ENCODE measurements around the gene LMCD1. TPM values are rescaled to one million over a fixed set of nuclear protein-coding genes. Genes with fewer than 3 reads are reported as not detected.

Gene LMCD1
- total RNA-seq, 1 experiment from 2014 or later, result 23.9 TPM

DNA sequence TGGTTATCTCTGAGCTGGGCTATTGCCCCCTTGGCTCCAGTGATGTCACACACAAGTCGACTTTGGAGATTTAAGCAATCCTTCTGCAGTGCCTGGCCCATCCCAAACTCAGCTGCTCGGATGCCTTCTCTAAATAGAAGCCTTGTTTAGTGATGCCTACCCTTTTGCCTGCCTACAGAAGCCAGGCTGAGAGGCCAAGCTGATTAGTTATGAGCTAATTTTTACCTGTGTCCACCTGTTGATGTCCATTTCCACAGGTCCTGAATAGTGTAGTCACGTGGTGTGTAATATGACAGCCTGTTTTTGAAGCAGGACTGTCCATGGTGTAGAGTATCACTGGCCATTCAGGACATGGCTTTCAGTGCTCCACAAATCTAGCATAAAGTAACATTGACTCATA is 97.5 kb downstream of the LMCD1 start:
- no peaks in the 10 kb centered on the region for H3K36me3 Mint-ChIP-seq (ENCODE audit: insufficient read depth, unreplicated experiment)
- H3K36me3 ChIP-seq (ENCODE audit: control insufficient read depth, insufficient read depth, low read length), result no peaks in the 10 kb centered on the region
- POLR2A ChIA-PET, result no interaction called here
- H3K27me3 Mint-ChIP-seq (ENCODE audit: insufficient read depth, unreplicated experiment), result no peaks in the 10 kb centered on the region
- no peaks in the 10 kb centered on the region for H3K4me1 Mint-ChIP-seq (ENCODE audit: low read depth, unreplicated experiment)
- no peak for DNase-seq
- no peaks in the 10 kb centered on the region for H3K4me1 ChIP-seq
- TF ChIP-seq, protein P1, sequence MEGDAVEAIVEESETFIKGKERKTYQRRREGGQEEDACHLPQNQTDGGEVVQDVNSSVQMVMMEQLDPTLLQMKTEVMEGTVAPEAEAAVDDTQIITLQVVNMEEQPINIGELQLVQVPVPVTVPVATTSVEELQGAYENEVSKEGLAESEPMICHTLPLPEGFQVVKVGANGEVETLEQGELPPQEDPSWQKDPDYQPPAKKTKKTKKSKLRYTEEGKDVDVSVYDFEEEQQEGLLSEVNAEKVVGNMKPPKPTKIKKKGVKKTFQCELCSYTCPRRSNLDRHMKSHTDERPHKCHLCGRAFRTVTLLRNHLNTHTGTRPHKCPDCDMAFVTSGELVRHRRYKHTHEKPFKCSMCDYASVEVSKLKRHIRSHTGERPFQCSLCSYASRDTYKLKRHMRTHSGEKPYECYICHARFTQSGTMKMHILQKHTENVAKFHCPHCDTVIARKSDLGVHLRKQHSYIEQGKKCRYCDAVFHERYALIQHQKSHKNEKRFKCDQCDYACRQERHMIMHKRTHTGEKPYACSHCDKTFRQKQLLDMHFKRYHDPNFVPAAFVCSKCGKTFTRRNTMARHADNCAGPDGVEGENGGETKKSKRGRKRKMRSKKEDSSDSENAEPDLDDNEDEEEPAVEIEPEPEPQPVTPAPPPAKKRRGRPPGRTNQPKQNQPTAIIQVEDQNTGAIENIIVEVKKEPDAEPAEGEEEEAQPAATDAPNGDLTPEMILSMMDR (IDR thresholded peaks at IDR 0.05; ENCODE audit: insufficient read depth in 1 of 2, low read depth in 1 of 2, low read length in 1 of 2, severe bottlenecking in 1 of 2, unreplicated experiment in 1 of 2), result no peak
- no TSS peak for BruUV-seq (replicated peaks)
- intact Hi-C loops (cut with micrococcal nuclease; ENCODE audit: unreplicated experiment), result no loop called here
- no peak overlapping the region for H3K4me3 Mint-ChIP-seq (ENCODE audit: unreplicated experiment)
- no peaks in the 10 kb centered on the region for H3K9me3 Mint-ChIP-seq (ENCODE audit: unreplicated experiment)
- CTCF ChIA-PET, result interaction anchor here (0.6 to 0.7 kb wide), 2 partner anchors 64 to 124 kb away, joined by 3 read pairs; no protein-coding TSS in a partner anchor
- no peak overlapping the region for H3K27ac Mint-ChIP-seq (ENCODE audit: unreplicated experiment)
- H3K9me3 ChIP-seq, result no peaks in the 10 kb centered on the region
- H3K4me3 ChIP-seq (ENCODE audit: low read depth, low read length), result no peak overlapping the region
- no peaks in the 10 kb centered on the region for H3K27me3 ChIP-seq (replicated peaks; ENCODE audit: control insufficient read depth, insufficient read depth, low read length)

DNA sequence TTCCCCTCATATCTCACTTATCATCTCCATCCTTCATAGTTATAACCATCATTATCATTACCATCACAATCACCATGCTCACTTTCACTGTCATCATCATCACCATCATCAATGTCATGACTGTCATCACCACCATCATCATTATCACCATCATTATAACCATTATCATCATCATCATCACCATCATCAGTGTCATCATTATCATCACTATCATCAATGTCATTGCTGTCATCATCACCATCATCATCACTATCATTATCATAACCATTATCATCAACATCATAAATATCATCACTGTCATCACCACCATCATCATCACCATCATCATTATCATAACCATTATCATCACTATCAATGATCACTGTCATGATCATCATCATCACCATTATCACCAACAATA is 98.8 kb downstream of the LMCD1 start:
- Mint-ChIP-seq H3K4me3 (ENCODE audit: unreplicated experiment) (no peak overlapping the region), H3K27ac (ENCODE audit: unreplicated experiment) (no peak overlapping the region)
- no peaks in the 10 kb centered on the region for H3K4me1 ChIP-seq

DNA sequence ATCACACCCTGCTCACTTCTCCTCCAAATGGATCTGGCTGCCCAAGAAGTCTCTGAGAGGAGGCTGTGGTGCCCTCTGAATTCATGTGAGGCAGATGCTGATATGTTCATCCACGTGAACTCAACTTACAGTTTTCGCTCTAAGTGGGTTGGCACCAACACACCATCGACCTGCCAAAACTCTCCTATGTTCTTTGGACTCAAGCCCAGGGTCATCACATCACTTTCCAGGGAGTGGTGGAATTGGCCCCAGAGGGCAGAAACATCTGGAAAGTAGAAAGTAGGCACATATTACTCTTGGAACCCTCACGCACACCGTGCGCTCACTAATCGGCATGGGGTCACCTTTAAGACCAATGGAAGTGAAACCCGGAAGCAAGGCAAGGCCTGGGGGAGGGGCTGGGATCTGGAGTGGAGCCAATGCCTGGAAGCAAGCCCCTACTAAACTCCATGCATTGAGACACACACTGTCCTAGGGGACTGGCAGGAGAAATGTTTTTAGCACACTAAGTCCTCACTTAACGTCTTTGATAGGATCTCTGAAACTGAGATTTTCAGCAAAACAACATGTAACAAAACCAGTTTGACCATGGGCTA is 101.6 kb downstream of the LMCD1 start:
- no TSS peak for BruUV-seq (replicated peaks)
- H3K27me3 Mint-ChIP-seq (ENCODE audit: insufficient read depth, unreplicated experiment), result no peaks in the 10 kb centered on the region
- Histone ChIP-seq H3K4me1 (peaks cover 12% of the 10 kb centered on the region; the same call in 1 of the 2 replicates), H3K9me3 (no peaks in the 10 kb centered on the region), H3K36me3 (ENCODE audit: control insufficient read depth, insufficient read depth, low read length) (no peaks in the 10 kb centered on the region), H3K4me3 (ENCODE audit: low read depth, low read length) (no peak overlapping the region), H3K27me3 (replicated peaks; ENCODE audit: control insufficient read depth, insufficient read depth, low read length) (no peaks in the 10 kb centered on the region)
- CTCF ChIA-PET, result no interaction called here
- H3K36me3 Mint-ChIP-seq (ENCODE audit: insufficient read depth, unreplicated experiment), result no peaks in the 10 kb centered on the region
- no peaks in the 10 kb centered on the region for H3K4me1 Mint-ChIP-seq (ENCODE audit: low read depth, unreplicated experiment)
- POLR2A ChIA-PET, result no interaction called here
- intact Hi-C loops (cut with micrococcal nuclease; ENCODE audit: unreplicated experiment), result loop anchor here (10.0 kb wide), 1 partner anchor 488 kb away; no protein-coding TSS in a partner anchor
- no peak overlapping the region for H3K27ac Mint-ChIP-seq (ENCODE audit: unreplicated experiment)
- DNase-seq, result no peak
- H3K4me3 Mint-ChIP-seq (ENCODE audit: unreplicated experiment), result no peak overlapping the region
- no peaks in the 10 kb centered on the region for H3K9me3 Mint-ChIP-seq (ENCODE audit: unreplicated experiment)
- TF ChIP-seq, protein P1 (IDR thresholded peaks at IDR 0.05; ENCODE audit: insufficient read depth in 1 of 2, low read depth in 1 of 2, low read length in 1 of 2, severe bottlenecking in 1 of 2, unreplicated experiment in 1 of 2), result no peak

More for the DNA sequence above, 98.8 kb downstream of the LMCD1 start:
- TF ChIP-seq, protein P1 (IDR thresholded peaks at IDR 0.05; ENCODE audit: insufficient read depth in 1 of 2, low read depth in 1 of 2, low read length in 1 of 2, severe bottlenecking in 1 of 2, unreplicated experiment in 1 of 2), result no peak
- Histone ChIP-seq H3K36me3 (ENCODE audit: control insufficient read depth, insufficient read depth, low read length) (no peaks in the 10 kb centered on the region), H3K27me3 (replicated peaks; ENCODE audit: control insufficient read depth, insufficient read depth, low read length) (no peaks in the 10 kb centered on the region), H3K9me3 (no peaks in the 10 kb centered on the region), H3K4me3 (ENCODE audit: low read depth, low read length) (no peak overlapping the region)
- H3K9me3 Mint-ChIP-seq (ENCODE audit: unreplicated experiment), result no peaks in the 10 kb centered on the region
- H3K36me3 Mint-ChIP-seq (ENCODE audit: insufficient read depth, unreplicated experiment), result no peaks in the 10 kb centered on the region
- intact Hi-C loops (cut with micrococcal nuclease; ENCODE audit: unreplicated experiment), result loop anchor here (10.0 kb wide), 1 partner anchor 486 kb away; no protein-coding TSS in a partner anchor
- H3K4me1 Mint-ChIP-seq (ENCODE audit: low read depth, unreplicated experiment), result no peaks in the 10 kb centered on the region
- BruUV-seq (replicated peaks), result no TSS peak
- no peak for DNase-seq
- no peaks in the 10 kb centered on the region for H3K27me3 Mint-ChIP-seq (ENCODE audit: insufficient read depth, unreplicated experiment)
- CTCF ChIA-PET, result no interaction called here
- POLR2A ChIA-PET, result no interaction called here
